Measurements from ENCODE around the gene CD79B.
A peak's percentile ranks its signal among the peaks of the same experiment; 100 is the strongest.
"Not testable (repeated sequence)": the region's sequence is repeated elsewhere in the genome, so short reads cannot be mapped to it uniquely, and the experiment has no call there.

CD79B gene

GRCh38 chr17:63909586-63909985 lies 22.5 kb downstream of the CD79B start:
- DNase-seq = not testable (repeated sequence)

GRCh38 chr17:63907161-63907778 lies 24.9 kb downstream of the CD79B start:
- DNase-seq = not testable (repeated sequence)

- DNase-seq = not testable (repeated sequence)
Observed at GRCh38 chr17:63904796-63905195, 27.3 kb downstream of the CD79B start.

- not testable (repeated sequence) for DNase-seq
Observed at GRCh38 chr17:63903787-63904201, 28.3 kb downstream of the CD79B start.

- not testable (repeated sequence) for DNase-seq
Observed at GRCh38 chr17:63901971-63902370, 30.2 kb downstream of the CD79B start.

- DNase-seq = not testable (repeated sequence)
Observed at GRCh38 chr17:63898899-63899798, 33.0 kb downstream of the CD79B start.

- DNase-seq = not testable (repeated sequence)
Observed at GRCh38 chr17:63896524-63897354, 35.4 kb downstream of the CD79B start, which contains the start of gene CSH1. Gene CSH1 (minus strand): TSS chr17:63896574. CDS start chr17:63896511, 63 bp downstream.

- DNase-seq = not testable (repeated sequence)
Observed at GRCh38 chr17:63894821-63895220, 37.3 kb downstream of the CD79B start.

GRCh38 chr17:63894021-63894420 lies 38.1 kb downstream of the CD79B start:
- not testable (repeated sequence) for DNase-seq

GRCh38 chr17:63892316-63893037 lies 39.7 kb downstream of the CD79B start:
- DNase-seq = not testable (repeated sequence)

- peak; percentile 21 for DNase-seq
Observed at GRCh38 chr17:63889026-63889848, 42.9 kb downstream of the CD79B start.

GRCh38 chr17:63885119-63885518 lies 47.0 kb downstream of the CD79B start:
- DNase-seq = not testable (repeated sequence)

GRCh38 chr17:63882626-63883126 lies 49.5 kb downstream of the CD79B start:
- DNase-seq = not testable (repeated sequence)

- peak; percentile 39 for DNase-seq
Observed at GRCh38 chr17:63881935-63882601, 50.1 kb downstream of the CD79B start, which contains the start of gene GH2. Gene GH2 (minus strand): TSS chr17:63881944. CDS start chr17:63881801, 143 bp downstream.

GRCh38 chr17:63881337-63881736 lies 50.8 kb downstream of the CD79B start:
- DNase-seq = not testable (repeated sequence)

- DNase-seq = no peak
Observed at GRCh38 chr17:63880706-63881105, 51.4 kb downstream of the CD79B start.
